ENCODE data around the gene RAP2A. TPM values are rescaled to one million over a fixed set of nuclear protein-coding genes. Genes with fewer than 3 reads are reported as not detected.
A peak's percentile ranks its signal among the peaks of the same experiment; 100 is the strongest.

RAP2A gene
- total RNA-seq, 2 donors from 2014 or later, result 21.4 to 23.9 TPM

DNA sequence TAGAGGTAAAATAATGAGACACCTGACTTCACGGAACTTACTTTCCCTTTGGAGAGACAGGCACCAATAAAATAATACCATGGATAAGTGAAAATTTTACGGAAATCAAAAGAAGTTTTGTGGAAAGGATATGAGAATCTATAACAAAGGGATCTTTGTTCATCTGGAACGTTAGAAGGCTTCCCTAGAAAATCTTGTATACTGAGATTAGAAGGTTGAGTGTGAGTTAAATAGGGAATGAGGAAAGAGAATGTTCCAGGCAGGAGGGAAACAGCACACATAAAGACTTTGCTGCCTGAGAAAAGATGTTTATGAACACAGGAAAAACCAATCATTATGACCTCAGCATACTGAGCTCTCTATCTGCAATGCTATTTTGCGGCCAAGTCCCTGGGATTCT, 19.6 kb upstream of the RAP2A start:
- DNase-seq (no peak), ATAC-seq (no peak)
- intact Hi-C loops (cut with DNase I), result no loop called here

DNA sequence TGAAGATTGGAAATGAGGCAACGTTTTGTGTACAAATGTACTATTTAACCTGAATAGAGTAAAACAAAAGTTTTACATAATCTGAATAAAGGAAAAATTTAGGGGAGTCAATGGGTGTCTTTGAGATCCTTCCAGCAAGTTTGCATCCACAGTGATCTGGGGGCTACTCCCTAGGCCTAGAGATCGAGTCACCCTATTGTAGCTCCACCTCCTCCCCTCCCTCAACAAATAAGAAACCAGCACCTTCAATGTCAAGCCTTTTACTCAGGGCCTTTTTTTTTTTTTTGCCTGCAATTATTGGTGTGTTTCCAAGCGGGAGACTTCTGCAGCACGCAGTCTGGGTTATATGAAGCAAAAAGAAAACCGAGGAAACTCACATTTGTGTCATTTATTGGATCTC, 16.3 kb upstream of the RAP2A start:
- intact Hi-C loops (cut with DNase I), result no loop called here
- DNase-seq, result no peak
- ATAC-seq, result no peak

GRCh38 chr13:97422118-97423054, 11.6 kb upstream of the RAP2A start:
- DNase-seq, result no peak
- ATAC-seq, result peak in 1 of 2 donors; percentile 25
- intact Hi-C loops (cut with DNase I), result no loop called here

DNA sequence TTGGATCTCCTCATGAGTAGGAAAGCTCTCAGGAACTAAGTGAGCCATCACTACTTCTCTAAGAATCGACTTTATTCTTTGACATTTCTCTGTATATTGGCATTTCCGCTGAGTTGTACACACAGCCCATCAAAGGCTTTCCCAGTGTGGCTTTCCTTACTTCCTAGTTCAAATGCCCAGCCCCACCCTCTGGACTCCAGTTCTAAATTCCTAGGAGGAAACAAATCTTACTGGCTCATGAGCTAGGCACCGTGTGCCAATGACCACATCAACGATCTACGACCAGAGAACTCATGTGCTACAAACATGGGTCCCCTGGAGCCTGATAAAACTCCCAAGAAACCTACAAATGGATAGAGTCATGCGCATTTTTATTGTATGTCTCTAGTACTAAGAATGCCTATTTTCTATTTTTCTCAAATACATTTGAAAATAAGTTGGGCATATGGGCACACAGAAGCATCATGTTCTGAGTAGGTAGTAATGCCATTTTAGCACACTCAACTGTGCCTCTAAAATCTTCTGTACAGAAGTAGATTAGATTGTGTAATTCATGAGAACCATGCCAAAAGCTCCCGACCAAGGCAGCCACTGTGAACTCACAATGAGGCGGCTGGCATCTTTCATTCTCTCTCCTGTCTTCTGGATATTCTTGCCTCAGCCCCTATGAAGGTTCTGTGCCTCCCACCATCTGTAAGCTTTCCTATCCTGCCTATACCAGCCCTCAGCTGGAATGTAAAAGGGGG, 10.5 kb upstream of the RAP2A start:
- no peak for DNase-seq
- peak; percentile 51 to 72 for ATAC-seq
- intact Hi-C loops (cut with DNase I), result no loop called here

- DNase-seq (no peak), ATAC-seq (no peak)
- intact Hi-C loops (cut with DNase I), result no loop called here
Observed at GRCh38 chr13:97425590-97425989, 8.4 kb upstream of the RAP2A start.

DNA sequence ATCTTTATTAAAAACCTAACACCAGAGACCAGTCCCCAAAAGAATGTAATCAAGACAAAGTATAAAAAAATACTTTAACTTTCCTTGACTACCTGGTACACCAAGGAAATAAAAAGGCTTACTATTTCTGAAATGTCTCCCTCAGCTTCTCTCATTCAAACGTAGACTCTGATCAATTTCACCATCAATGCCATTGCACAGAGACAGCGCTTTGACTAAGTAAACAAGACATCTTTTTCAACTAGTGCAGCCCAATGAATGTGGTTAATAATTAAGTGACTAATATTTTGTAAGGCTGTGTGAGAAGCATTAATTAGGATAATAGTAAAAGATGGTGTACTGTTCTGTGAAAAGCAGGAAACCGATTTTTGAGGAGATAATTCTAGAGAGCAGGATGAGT, 7.3 kb upstream of the RAP2A start:
- intact Hi-C loops (cut with DNase I), result no loop called here
- ATAC-seq, result no peak
- DNase-seq, result no peak

GRCh38 chr13:97429681-97430081, 4.3 kb upstream of the RAP2A start:
- intact Hi-C loops (cut with DNase I), result loop anchor here in 1 of 2 donors (10.0 kb wide), 2 partner anchors 205 to 375 kb away; partner anchors contain the start of gene MBNL2
- ATAC-seq (no peak), DNase-seq (no peak)

- ATAC-seq (no peak), DNase-seq (no peak)
- intact Hi-C loops (cut with DNase I), result loop anchor here in 1 of 2 donors (10.0 kb wide), 2 partner anchors 205 to 375 kb away; partner anchors contain the start of gene MBNL2
Observed at GRCh38 chr13:97430296-97430695, 3.7 kb upstream of the RAP2A start.

- intact Hi-C loops (cut with DNase I), result loop anchor here in 1 of 2 donors (10.0 kb wide), 2 partner anchors 206 to 374 kb away; partner anchors contain the start of gene MBNL2
- ATAC-seq (no peak), DNase-seq (no peak)
Observed at GRCh38 chr13:97431171-97431764, 2.7 kb upstream of the RAP2A start.

- DNase-seq (no peak), ATAC-seq (no peak)
- intact Hi-C loops (cut with DNase I), result loop anchor here in 1 of 2 donors (10.0 kb wide), 2 partner anchors 208 to 372 kb away; partner anchors contain the start of gene MBNL2
Observed at GRCh38 chr13:97432232-97432916, 1.6 kb upstream of the RAP2A start.

DNA sequence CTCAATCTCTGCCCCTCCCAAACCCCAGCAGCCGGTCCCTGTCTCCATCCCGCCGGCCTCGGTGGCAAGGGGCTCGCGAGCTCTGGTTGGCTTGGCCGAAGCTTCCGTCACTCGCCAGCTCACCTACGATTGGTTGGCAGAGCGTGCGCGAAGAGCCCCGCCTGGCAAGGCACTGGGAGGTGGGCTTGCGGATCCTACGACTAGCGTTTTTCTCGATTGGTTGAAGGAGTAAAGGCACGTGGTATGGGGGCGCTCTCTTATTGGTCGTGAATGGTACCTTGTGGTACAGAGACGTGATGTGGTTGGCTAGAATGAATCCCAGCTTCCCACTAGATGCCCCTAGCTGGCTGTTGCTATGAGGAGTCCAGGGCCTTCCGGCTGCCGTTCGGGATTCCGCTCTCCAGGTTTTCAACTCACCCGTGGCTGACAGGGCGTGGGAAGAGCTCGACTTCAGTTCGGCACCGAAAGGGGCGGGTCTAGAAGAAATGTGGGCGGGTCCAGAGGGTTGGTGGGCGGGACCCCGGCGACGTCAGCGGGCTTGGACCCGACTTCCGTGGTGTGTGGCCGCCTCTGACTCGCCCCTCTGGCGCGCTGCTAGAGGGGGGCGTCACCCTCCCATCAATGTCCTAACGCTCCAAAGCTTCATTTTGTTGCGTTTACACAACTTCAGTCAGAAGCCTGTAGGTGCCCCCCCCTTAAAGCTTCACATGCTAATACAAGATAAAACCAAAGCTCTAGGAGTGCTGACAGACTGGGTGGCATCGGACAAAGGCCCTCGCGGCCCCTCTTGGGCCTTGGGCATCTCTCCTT, 847 bp upstream of the RAP2A start:
- peak; percentile 90 to 94 for ATAC-seq

GRCh38 chr13:97434397-97435201, 630 bp downstream of the RAP2A start:
- intact Hi-C loops (cut with DNase I), result loop anchor here in 1 of 2 donors (10.0 kb wide), 2 partner anchors 210 to 370 kb away; partner anchors contain the start of gene MBNL2
- ATAC-seq (no peak), DNase-seq (peak; percentile 42)

More for the DNA sequence above, 847 bp upstream of the RAP2A start:
- intact Hi-C loops (cut with DNase I), result loop anchor here in 1 of 2 donors (10.0 kb wide), 2 partner anchors 208 to 372 kb away; partner anchors contain the start of gene MBNL2
- peak; percentile 99 for DNase-seq

GRCh38 chr13:97435323-97435722, 1.4 kb downstream of the RAP2A start:
- intact Hi-C loops (cut with DNase I), result loop anchor here in 1 of 2 donors (10.0 kb wide), 2 partner anchors 211 to 369 kb away; partner anchors contain the start of gene MBNL2
- no peak for DNase-seq
- no peak for ATAC-seq

DNA sequence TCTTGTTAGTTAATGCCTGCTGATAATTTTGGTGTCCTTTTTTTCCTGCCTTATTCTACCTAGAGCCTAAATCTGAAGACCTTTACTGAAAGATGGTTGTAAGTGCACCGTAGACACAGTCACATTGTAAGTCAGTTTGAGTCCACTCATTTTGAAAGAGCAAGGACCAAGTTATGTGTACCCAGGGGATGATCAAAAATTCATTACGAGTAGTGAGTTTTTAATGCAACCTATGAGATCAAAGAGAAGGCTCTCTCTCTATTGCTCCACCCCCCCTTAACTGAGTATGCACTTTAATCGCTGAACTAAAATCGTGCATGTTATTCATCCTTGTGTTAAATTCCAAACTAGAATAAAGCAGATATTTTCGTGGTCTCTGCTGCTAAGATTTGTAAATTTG, 1.8 kb downstream of the RAP2A start:
- intact Hi-C loops (cut with DNase I), result loop anchor here in 1 of 2 donors (10.0 kb wide), 2 partner anchors 211 to 369 kb away; partner anchors contain the start of gene MBNL2
- ATAC-seq (no peak), DNase-seq (no peak)

DNA sequence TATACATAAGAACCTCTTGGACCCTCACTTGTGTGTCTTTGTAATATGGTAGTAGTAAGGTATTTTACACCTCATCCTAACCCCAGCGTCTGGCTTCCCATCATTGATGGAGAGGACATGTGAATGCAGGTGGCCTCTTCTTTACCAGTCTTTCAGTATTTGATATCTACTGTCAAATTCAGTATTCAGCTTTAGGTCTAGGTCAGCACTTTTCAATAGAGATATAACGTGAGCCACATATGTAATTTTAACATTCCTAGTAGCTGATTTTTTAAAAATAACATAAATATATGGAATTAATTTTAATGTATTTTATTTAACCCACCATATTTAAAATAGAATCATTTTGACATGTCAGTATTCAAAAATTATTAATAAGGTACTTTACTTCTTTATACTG, 2.9 kb downstream of the RAP2A start:
- no peak for ATAC-seq
- no peak for DNase-seq
- intact Hi-C loops (cut with DNase I), result loop anchor here in 1 of 2 donors (10.0 kb wide), 2 partner anchors 212 to 368 kb away; partner anchors contain the start of gene MBNL2

GRCh38 chr13:97437729-97438128, 3.8 kb downstream of the RAP2A start:
- no peak for ATAC-seq
- DNase-seq, result no peak
- intact Hi-C loops (cut with DNase I), result loop anchor here in 1 of 2 donors (10.0 kb wide), 2 partner anchors 213 to 367 kb away; partner anchors contain the start of gene MBNL2
